GM12878 (cell line): ENCODE data around the gene ARHGEF16. TPM values are rescaled to one million over a fixed set of nuclear protein-coding genes. Genes with fewer than 3 reads are reported as not detected.

Source experiments
- ATAC-seq: fragments of 200-7000 bp; cut with Tn5 transposase; 3 replicates; pipeline ENCODE4 v1.9.1; 2020; ENCODE audit warnings: mild to moderate bottlenecking, moderate library complexity
- BruUV-seq: library from RNA; stranded (reverse); fragments of 400-500 nt; replicated peaks from 2 replicates; lab custom pipeline; 2021; lab: Mats Ljungman, UMichigan
- CTCF ChIA-PET: fragments of 300-600 bp; sonication (Branson Sonifier 250); formaldehyde crosslinking; extraction: SDS; loops from one replicate; lab custom pipeline; 2021; ENCODE audit warnings: inconsistent platforms; lab: Yijun Ruan, JAX
- POLR2A ChIA-PET: fragments of 350-600 bp; formaldehyde crosslinking; extraction: SDS; loops from one replicate; lab custom pipeline; 2021; ENCODE audit warnings: inconsistent platforms; lab: Charles Lee
- RAD21 ChIA-PET: fragments of 300-600 bp; sonication (Branson Sonifier 250); formaldehyde crosslinking; loops from one replicate; lab custom pipeline; 2023; ENCODE audit warnings: antibody characterized with exemption; ENCODE audit not compliant: unreplicated experiment; lab: Charles Lee
- SMC1A ChIA-PET: fragments of 300-600 bp; sonication (Branson Sonifier 250); formaldehyde crosslinking; loops from one replicate; lab custom pipeline; 2023; ENCODE audit not compliant: unreplicated experiment, uncharacterized antibody; lab: Charles Lee
- DNase-seq: peaks from one replicate; pipeline ENCODE4 v3.0.0-alpha.2; 2011; ENCODE audit warnings: low read depth, low spot score
- FAIRE-seq: peaks from 3 replicates; lab custom pipeline; 2011; peaks lifted over from hg19 to GRCh38; lab: Jason Lieb, UNC
- H2AFZ ChIP-seq: 2 replicates; pipeline ENCODE4 v1.6.0; 2011; ENCODE audit warnings: low read depth, low read length, control low read depth; ENCODE audit not compliant: control insufficient read depth
- H3K27ac ChIP-seq: 2 replicates; pipeline ENCODE4 v1.5.1; 2011; ENCODE audit warnings: control low read depth; ENCODE audit not compliant: control insufficient read depth, insufficient read depth
- H3K27me3 ChIP-seq, 2 experiments: replicated peaks in 1 of 2; 2 replicates each; pipeline versions ENCODE4 v1.6.0 to v1.6.1; 2011; ENCODE audit warnings: low read length in 1 of 2; ENCODE audit not compliant: control insufficient read depth in 2 of 2, insufficient read depth in 2 of 2
- H3K36me3 ChIP-seq, 2 experiments: 2 replicates each; pipeline ENCODE4 v1.5.1; 2011; ENCODE audit warnings: low read length in 1 of 2; ENCODE audit not compliant: control insufficient read depth in 2 of 2, insufficient read depth in 2 of 2
- H3K4me1 ChIP-seq: 2 replicates; pipeline ENCODE4 v1.6.1; 2011; ENCODE audit warnings: mild to moderate bottlenecking, low read length, moderate library complexity, mixed read lengths; ENCODE audit not compliant: control insufficient read depth, insufficient read depth
- H3K4me2 ChIP-seq: 2 replicates; pipeline ENCODE4 v1.6.0; 2011; ENCODE audit warnings: control low read depth; ENCODE audit not compliant: control insufficient read depth, insufficient read depth
- H3K4me3 ChIP-seq: fragments of 200-600 bp; sonication (generic); 2 replicates; pipeline ENCODE4 v1.5.1; 2016
- H3K79me2 ChIP-seq: 2 replicates; pipeline ENCODE4 v1.6.0; 2011; ENCODE audit warnings: low read length; ENCODE audit not compliant: control insufficient read depth, insufficient read depth
- H3K9ac ChIP-seq: 2 replicates; pipeline ENCODE4 v1.8.0; 2011; ENCODE audit warnings: low read length, control low read depth, mixed read lengths; ENCODE audit not compliant: control insufficient read depth, insufficient read depth
- H3K9me3 ChIP-seq: replicated peaks from 3 replicates; pipeline ENCODE4 v1.5.1; 2011; ENCODE audit warnings: mild to moderate bottlenecking, low read length; ENCODE audit not compliant: control insufficient read depth, insufficient read depth
- H4K20me1 ChIP-seq: 2 replicates; pipeline ENCODE4 v1.6.0; 2011; ENCODE audit not compliant: control insufficient read depth, insufficient read depth
- BACH1 ChIP-seq: fragments of 450-650 bp; IDR thresholded peaks from 2 replicates; pipeline ENCODE4 v1.6.1; 2017; ENCODE audit warnings: mild to moderate bottlenecking, borderline replicate concordance
- BHLHE40 ChIP-seq, 2 experiments: fragments of 450-650 bp in 1 of 2; IDR thresholded peaks; 2 replicates each; pipeline ENCODE4 v1.6.1; 2011 to 2017; ENCODE audit warnings: low read depth in 2 of 2, borderline replicate concordance in 1 of 2, improper control_type of control experiment in 1 of 2, low read length in 1 of 2, mild to moderate bottlenecking in 1 of 2
- BMI1 ChIP-seq: fragments of 450-650 bp; IDR thresholded peaks from 2 replicates; pipeline ENCODE4 v1.6.1; 2016; ENCODE audit warnings: mild to moderate bottlenecking, moderate library complexity, borderline replicate concordance
- BRCA1 ChIP-seq: IDR thresholded peaks from 2 replicates; pipeline ENCODE4 v1.6.1; 2011; ENCODE audit warnings: low read depth, low read length, improper control_type of control experiment
- CBX3 ChIP-seq: fragments of 200-600 bp; sonication (generic); IDR thresholded peaks from 2 replicates; pipeline ENCODE4 v1.6.1; 2016; ENCODE audit warnings: low read depth, borderline replicate concordance
- CHD2 ChIP-seq: IDR thresholded peaks from 2 replicates; pipeline ENCODE4 v1.6.1; 2011; ENCODE audit warnings: low read depth, low read length, improper control_type of control experiment, borderline replicate concordance
- CREM ChIP-seq: IDR thresholded peaks from 2 replicates; pipeline ENCODE4 v1.6.1; 2014; ENCODE audit warnings: antibody characterized with exemption, low read depth
- DPF2 ChIP-seq: fragments of 450-650 bp; IDR thresholded peaks from 2 replicates; pipeline ENCODE4 v1.6.1; 2017; ENCODE audit warnings: mild to moderate bottlenecking
- EP300 ChIP-seq, 2 experiments: fragments of 150-350 bp in 1 of 2; IDR thresholded peaks; 2 replicates each; pipeline ENCODE4 v1.6.1; 2011 to 2012; ENCODE audit warnings: low read depth in 2 of 2, low read length in 2 of 2, borderline replicate concordance in 1 of 2, improper control_type of control experiment in 1 of 2, inconsistent platforms in 1 of 2; ENCODE audit not compliant: control insufficient read depth in 1 of 2
- GATAD2B ChIP-seq: fragments of 450-650 bp; conservative IDR thresholded peaks from 2 replicates; pipeline ENCODE4 v1.6.1; 2017; ENCODE audit warnings: low read depth, mild to moderate bottlenecking, moderate library complexity
- IRF4 ChIP-seq: IDR thresholded peaks from 2 replicates; pipeline ENCODE4 v1.6.1; 2011; ENCODE audit warnings: low read depth, low read length
- KDM1A ChIP-seq: fragments of 200-600 bp; sonication (generic); IDR thresholded peaks from 2 replicates; pipeline ENCODE4 v1.6.1; 2016; ENCODE audit warnings: borderline replicate concordance
- MXI1 ChIP-seq: fragments of 150-350 bp; IDR thresholded peaks from 2 replicates; pipeline ENCODE4 v1.6.1; 2011; ENCODE audit warnings: low read depth, mild to moderate bottlenecking, inconsistent platforms, low read length, improper control_type of control experiment
- MYB ChIP-seq: fragments of 150-350 bp; IDR thresholded peaks from 2 replicates; pipeline ENCODE4 v1.6.1; 2014; ENCODE audit warnings: mild to moderate bottlenecking, low read depth, low read length, borderline replicate concordance
- NR2F1 ChIP-seq: fragments of 450-650 bp; conservative IDR thresholded peaks from 2 replicates; pipeline ENCODE4 v1.6.1; 2017; ENCODE audit warnings: mild to moderate bottlenecking
- RB1 ChIP-seq: fragments of 450-650 bp; formaldehyde crosslinking; IDR thresholded peaks from 2 replicates; pipeline ENCODE4 v1.6.1; 2017; ENCODE audit warnings: mild to moderate bottlenecking, borderline replicate concordance
- RFX5 ChIP-seq: IDR thresholded peaks from 2 replicates; pipeline ENCODE4 v1.6.1; 2011; ENCODE audit warnings: low read depth, low read length, improper control_type of control experiment
- SMC3 ChIP-seq: IDR thresholded peaks from 2 replicates; pipeline ENCODE4 v1.6.1; 2011; ENCODE audit warnings: low read length, improper control_type of control experiment, borderline replicate concordance
- STAT3 ChIP-seq: IDR thresholded peaks from 2 replicates; pipeline ENCODE4 v1.6.1; 2011; ENCODE audit warnings: low read depth, low read length, improper control_type of control experiment
- SUPT20H ChIP-seq: IDR thresholded peaks from 2 replicates; pipeline ENCODE4 v1.6.1; 2011; ENCODE audit warnings: low read depth, mild to moderate bottlenecking, low read length, moderate library complexity, borderline replicate concordance; ENCODE audit not compliant: control insufficient read depth
- ZNF24 ChIP-seq: fragments of 450-650 bp; IDR thresholded peaks from 2 replicates; pipeline ENCODE4 v1.6.1; 2017; ENCODE audit warnings: antibody characterized with exemption, mild to moderate bottlenecking
- WGBS: methylation state at CpG from one replicate; pipeline ENCODE4 v1.1.6; 2016; ENCODE audit warnings: low lambda C conversion rate; ENCODE audit not compliant: insufficient replicate concordance, insufficient coverage; ENCODE audit errors: missing lambda C conversion rate; 5-methylcytosine and 5-hydroxymethylcytosine counted together
- in situ Hi-C: fragments of 300-500 bp; cut with MboI; formaldehyde crosslinking; loops from 9 replicates; pipeline ENCODE4 v1.14.3; 2018; ENCODE audit warnings: mixed read lengths
- intact Hi-C: fragments of 100-400 bp; cut with micrococcal nuclease; formaldehyde crosslinking; loops from one replicate; pipeline ENCODE4 v1.14.2; 2022; ENCODE audit not compliant: unreplicated experiment
- polyA plus RNA-seq, 11 experiments: library from polyadenylated mRNA; depleted of rRNA in 4 of 11; unstranded in 6 of 11; stranded (reverse) in 5 of 11; fragments of >200 nt; fragmentation: Nextera tagmentation in 4 of 11; fragmentation: Illumina TruSeq in 1 of 11; extraction: Ambion mirVana in 4 of 11; extraction: Trizol in 1 of 11; gene quantifications; 1 replicate in 1 of 11; 2 replicates in 10 of 11; pipeline versions ENCODE4 v1.2.1 to v1.2.3, GENCODE V29; 2011 to 2016; ENCODE audit warnings: inconsistent platforms in 2 of 11, missing spikeins in 2 of 11, low read depth in 1 of 11
- total RNA-seq, 4 experiments: library from RNA; depleted of rRNA in 3 of 4; stranded (reverse); fragments of >200 nt in 3 of 4; fragmentation: Illumina TruSeq in 1 of 4; extraction: Trizol in 1 of 4; gene quantifications; 2 replicates each; pipeline versions ENCODE4 v1.2.1 to v1.2.3, GENCODE V29; 2013 to 2021
- TF ChIP-seq, protein P1 (sequence below): fragments of 450-650 bp; IDR thresholded peaks from 2 replicates; pipeline ENCODE4 v1.6.1; 2014; ENCODE audit warnings: mild to moderate bottlenecking
- TF ChIP-seq, protein P2 (sequence below): fragments of 450-650 bp; IDR thresholded peaks from 2 replicates; pipeline ENCODE4 v1.6.1; 2016; ENCODE audit warnings: mild to moderate bottlenecking

The ARHGEF16 gene
- total and polyA plus RNA-seq, 10 of the 15 experiments (the other 5 are each of a cell fraction or from before 2014, with no cell fraction given), result not detected

DNA sequence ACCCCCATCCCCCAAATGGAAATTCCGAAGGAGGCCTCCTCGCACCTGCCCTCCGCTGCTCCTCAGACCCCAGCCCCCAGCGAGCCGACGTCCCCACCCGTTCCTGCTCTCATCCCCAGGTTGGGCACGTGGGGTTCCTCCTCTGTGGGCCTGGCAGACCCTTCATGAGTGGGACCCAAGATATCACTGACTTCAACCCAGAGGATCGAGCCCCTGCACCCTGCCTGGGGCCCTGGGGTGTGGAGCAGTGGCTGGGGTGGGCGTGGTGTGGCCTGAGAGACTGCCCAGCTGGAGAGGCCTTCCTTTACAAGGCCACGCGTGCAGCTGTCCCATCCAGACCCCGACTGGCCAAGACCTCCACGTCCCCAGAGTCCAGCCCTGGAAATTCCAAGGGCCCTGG, 17.6 kb upstream of the ARHGEF16 start (continued):
- TF ChIP-seq BACH1 (no peak), CHD2 (no peak), RFX5 (no peak), RB1 (no peak), BRCA1 (no peak), CREM (no peak), DPF2 (no peak), SUPT20H (no peak)
- TF ChIP-seq, protein P1, sequence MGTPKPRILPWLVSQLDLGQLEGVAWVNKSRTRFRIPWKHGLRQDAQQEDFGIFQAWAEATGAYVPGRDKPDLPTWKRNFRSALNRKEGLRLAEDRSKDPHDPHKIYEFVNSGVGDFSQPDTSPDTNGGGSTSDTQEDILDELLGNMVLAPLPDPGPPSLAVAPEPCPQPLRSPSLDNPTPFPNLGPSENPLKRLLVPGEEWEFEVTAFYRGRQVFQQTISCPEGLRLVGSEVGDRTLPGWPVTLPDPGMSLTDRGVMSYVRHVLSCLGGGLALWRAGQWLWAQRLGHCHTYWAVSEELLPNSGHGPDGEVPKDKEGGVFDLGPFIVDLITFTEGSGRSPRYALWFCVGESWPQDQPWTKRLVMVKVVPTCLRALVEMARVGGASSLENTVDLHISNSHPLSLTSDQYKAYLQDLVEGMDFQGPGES, result no peak

- ChIA-PET CTCF (no interaction called here), POLR2A (no interaction called here), SMC1A (no interaction called here), RAD21 (no interaction called here)
- intact Hi-C loops, result no loop called here
- Histone ChIP-seq H3K4me2 (no peak overlapping the region), H3K36me3 (no peaks in the 10 kb centered on the region), H4K20me1 (no peaks in the 10 kb centered on the region), H3K4me1 (no peaks in the 10 kb centered on the region), H3K9me3 (no peaks in the 10 kb centered on the region), H3K9ac (no peak overlapping the region), H3K27me3 (peaks cover 0 to 4% of the 10 kb centered on the region in 2 experiments; a peak in 2 of 4 replicates), H3K27ac (no peak overlapping the region), H3K4me3 (no peak overlapping the region), H3K79me2 (no peaks in the 10 kb centered on the region), H2AFZ (no peak overlapping the region)
- ATAC-seq (no peak), FAIRE-seq (no peak), DNase-seq (no peak)
- BruUV-seq, result no TSS peak
- in situ Hi-C loops, result loop anchor here (10.0 kb wide), 1 partner anchor 64 kb away; no protein-coding TSS in a partner anchor
- WGBS, result 37% methylated on average over 9 of the region's 9 CpGs
- TF ChIP-seq KDM1A (no peak), EP300 (IDR thresholded peaks at IDR 0.05; ENCODE audit: borderline replicate concordance in 1 of 2, control insufficient read depth in 1 of 2, low read depth in 2 of 2, low read length in 2 of 2) (no peak), BMI1 (no peak), IRF4 (no peak), CBX3 (no peak), GATAD2B (no peak), NR2F1 (no peak), SMC3 (no peak), STAT3 (no peak), MXI1 (no peak), ZNF24 (no peak), BHLHE40 (IDR thresholded peaks at IDR 0.05; ENCODE audit: borderline replicate concordance in 1 of 2, low read depth in 2 of 2, low read length in 1 of 2) (no peak), MYB (no peak)
- TF ChIP-seq, protein P2, sequence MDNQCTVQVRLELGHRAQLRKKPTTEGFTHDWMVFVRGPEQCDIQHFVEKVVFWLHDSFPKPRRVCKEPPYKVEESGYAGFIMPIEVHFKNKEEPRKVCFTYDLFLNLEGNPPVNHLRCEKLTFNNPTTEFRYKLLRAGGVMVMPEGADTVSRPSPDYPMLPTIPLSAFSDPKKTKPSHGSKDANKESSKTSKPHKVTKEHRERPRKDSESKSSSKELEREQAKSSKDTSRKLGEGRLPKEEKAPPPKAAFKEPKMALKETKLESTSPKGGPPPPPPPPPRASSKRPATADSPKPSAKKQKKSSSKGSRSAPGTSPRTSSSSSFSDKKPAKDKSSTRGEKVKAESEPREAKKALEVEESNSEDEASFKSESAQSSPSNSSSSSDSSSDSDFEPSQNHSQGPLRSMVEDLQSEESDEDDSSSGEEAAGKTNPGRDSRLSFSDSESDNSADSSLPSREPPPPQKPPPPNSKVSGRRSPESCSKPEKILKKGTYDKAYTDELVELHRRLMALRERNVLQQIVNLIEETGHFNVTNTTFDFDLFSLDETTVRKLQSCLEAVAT, result no peak
Measured at GRCh38 chr1:3438661-3439180, 15.7 kb upstream of the ARHGEF16 start.
